CD14-positive monocyte (primary cell): ENCODE results near the gene RNF222. TPM values are rescaled to one million over a fixed set of nuclear protein-coding genes. Genes with fewer than 3 reads are reported as not detected.

Experiments
- DNase-seq, 3 donors: peaks; one replicate each; pipeline ENCODE4 v3.0.0-alpha.2; 2011 to 2022
- H2AFZ ChIP-seq: 2 replicates; pipeline ENCODE4 v1.6.0; 2012; ENCODE audit warnings: mild to moderate bottlenecking, low read depth, low read length, inconsistent platforms; ENCODE audit not compliant: insufficient read depth, poor library complexity, severe bottlenecking
- H3K27ac ChIP-seq, 2 donors: 1 replicate in 1 of 2; 2 replicates in 1 of 2; pipeline ENCODE4 v1.5.1; 2012 to 2013; ENCODE audit warnings: low read length in 2 of 2, control low read depth in 1 of 2, inconsistent platforms in 1 of 2, low read depth in 1 of 2, mild to moderate bottlenecking in 1 of 2
- H3K27me3 ChIP-seq, 2 donors: one replicate each; pipeline versions ENCODE4 v1.6.0 to v1.6.1; 2011 to 2013; ENCODE audit warnings: low read length in 2 of 2; ENCODE audit not compliant: control insufficient read depth in 2 of 2, insufficient read depth in 2 of 2
- H3K36me3 ChIP-seq, 2 donors: replicated peaks in 1 of 2; 1 replicate in 1 of 2; 2 replicates in 1 of 2; pipeline versions ENCODE4 v1.5.1 to v1.6.1; 2012 to 2013; ENCODE audit warnings: low read length in 2 of 2, control low read depth in 1 of 2, inconsistent platforms in 1 of 2, mild to moderate bottlenecking in 1 of 2; ENCODE audit not compliant: insufficient read depth in 2 of 2, control insufficient read depth in 1 of 2
- H3K4me1 ChIP-seq, 2 donors: 1 replicate in 1 of 2; 2 replicates in 1 of 2; pipeline versions ENCODE4 v1.5.1 to v1.6.1; 2012 to 2013; ENCODE audit warnings: low read length in 2 of 2, control low read depth in 1 of 2, inconsistent platforms in 1 of 2, mild to moderate bottlenecking in 1 of 2, moderate library complexity in 1 of 2; ENCODE audit not compliant: insufficient read depth in 2 of 2, control insufficient read depth in 1 of 2
- H3K4me2 ChIP-seq: replicated peaks from 2 replicates; pipeline ENCODE3; 2012; ENCODE audit warnings: low read length, moderate library complexity, mild to moderate bottlenecking; ENCODE audit not compliant: poor library complexity, severe bottlenecking; ENCODE audit errors: extremely low read depth
- H3K4me3 ChIP-seq, 3 experiments: fragments of 200-600 bp in 1 of 3; sonication (generic) in 1 of 3; replicated peaks in 1 of 3; 1 replicate in 2 of 3; 2 replicates in 1 of 3; pipeline ENCODE4 v1.5.1; 2011 to 2013; ENCODE audit warnings: low read length in 3 of 3, mild to moderate bottlenecking in 3 of 3, control low read depth in 2 of 3, low read depth in 2 of 3, inconsistent platforms in 1 of 3, moderate library complexity in 1 of 3
- H3K79me2 ChIP-seq: 2 replicates; pipeline ENCODE4 v1.6.0; 2012; ENCODE audit warnings: mild to moderate bottlenecking, control low read depth, inconsistent platforms, low read length, moderate library complexity; ENCODE audit not compliant: insufficient read depth
- H3K9ac ChIP-seq: 2 replicates; pipeline ENCODE4 v1.6.0; 2017; ENCODE audit warnings: low read length, mild to moderate bottlenecking; ENCODE audit not compliant: insufficient read depth, poor library complexity, severe bottlenecking
- H3K9me3 ChIP-seq, 2 donors: replicated peaks in 1 of 2; 1 replicate in 1 of 2; 2 replicates in 1 of 2; pipeline versions ENCODE4 v1.5.1 to v1.6.1; 2012 to 2013; ENCODE audit warnings: low read length in 2 of 2, control low read depth in 1 of 2; ENCODE audit not compliant: control insufficient read depth in 1 of 2, insufficient read depth in 1 of 2
- H4K20me1 ChIP-seq: 2 replicates; pipeline ENCODE4 v1.6.0; 2012; ENCODE audit warnings: mild to moderate bottlenecking, low read length, control low read depth, moderate library complexity; ENCODE audit not compliant: insufficient read depth
- H3K27ac Mint-ChIP-seq, 7 donors: one replicate each; pipeline ENCODE4 v1.8.0; 2020; ENCODE audit warnings: mild to moderate bottlenecking in 7 of 7, mixed read lengths in 7 of 7, moderate library complexity in 6 of 7, inconsistent platforms in 2 of 7
- H3K27me3 Mint-ChIP-seq, 3 donors: one replicate each; pipeline ENCODE4 v1.8.0; 2021 to 2022; ENCODE audit warnings: low read depth in 3 of 3, mild to moderate bottlenecking in 3 of 3, mixed read lengths in 3 of 3, moderate library complexity in 3 of 3, inconsistent platforms in 1 of 3
- H3K36me3 Mint-ChIP-seq, 2 donors: one replicate each; pipeline ENCODE4 v1.8.0; 2020; ENCODE audit warnings: mixed read lengths in 2 of 2, inconsistent platforms in 1 of 2, mild to moderate bottlenecking in 1 of 2
- H3K4me1 Mint-ChIP-seq: one replicate; pipeline ENCODE4 v1.8.0; 2020; ENCODE audit warnings: mild to moderate bottlenecking, mixed read lengths
- H3K4me3 Mint-ChIP-seq, 2 donors: one replicate each; pipeline ENCODE4 v1.8.0; 2020; ENCODE audit warnings: mild to moderate bottlenecking in 2 of 2, mixed read lengths in 2 of 2, moderate library complexity in 1 of 2
- H3K9me3 Mint-ChIP-seq, 7 donors: one replicate each; pipeline ENCODE4 v1.8.0; 2020 to 2022; ENCODE audit warnings: mixed read lengths in 7 of 7, mild to moderate bottlenecking in 6 of 7, moderate library complexity in 6 of 7, inconsistent platforms in 2 of 7
- CTCF ChIP-seq: fragments of 200-600 bp; IDR thresholded peaks from one replicate; pipeline ENCODE4 v1.8.0; 2022; ENCODE audit warnings: antibody characterized with exemption, mild to moderate bottlenecking
- WGBS: methylation state at CpG from one replicate; pipeline ENCODE4 v1.1.5; 2013; ENCODE audit warnings: missing lambda C conversion rate; ENCODE audit not compliant: insufficient coverage; 5-methylcytosine and 5-hydroxymethylcytosine counted together
- intact Hi-C, 2 donors: fragments of 100-400 bp; cut with micrococcal nuclease; formaldehyde crosslinking; loops; one replicate each; pipeline versions ENCODE4 v1.15.0 to v1.15.1; 2023
- polyA plus RNA-seq, 3 donors: library from polyadenylated mRNA; depleted of rRNA in 1 of 3; unstranded in 2 of 3; stranded (reverse) in 1 of 3; fragments of 300-500 nt in 2 of 3; fragments of >200 nt in 1 of 3; fragmentation: Illumina TruSeq in 2 of 3; gene quantifications; 1 replicate in 2 of 3; 2 replicates in 1 of 3; pipeline ENCODE4 v1.2.3, GENCODE V29; 2012 to 2021

Gene RNF222
- polyA plus RNA-seq, 3 donors = not detected

- no CpG with 5 or more reads among the region's 2 CpGs for WGBS
- Mint-ChIP-seq H3K27me3 (no peaks in the 10 kb centered on the region), H3K4me3 (no peak overlapping the region), H3K36me3 (peaks cover 14 to 33% of the 10 kb centered on the region in 2 donors), H3K4me1 (peaks cover 14% of the 10 kb centered on the region), H3K9me3 (no peaks in the 10 kb centered on the region), H3K27ac (no peak overlapping the region)
- no peak overlapping the region for H3K27ac ChIP-seq
- H4K20me1 ChIP-seq = no peaks in the 10 kb centered on the region
- TF ChIP-seq CTCF = no peak
- peaks cover 3 to 15% of the 10 kb centered on the region in 2 donors for H3K36me3 ChIP-seq
- DNase-seq = no peak
- H3K79me2 ChIP-seq = no peaks in the 10 kb centered on the region
- H3K4me1 ChIP-seq = peaks cover 19 to 21% of the 10 kb centered on the region in 2 donors
- H3K9me3 ChIP-seq = no peaks in the 10 kb centered on the region
- H3K27me3 ChIP-seq = no peaks in the 10 kb centered on the region
- H3K4me3 ChIP-seq = no peak overlapping the region
- H2AFZ ChIP-seq = no peak overlapping the region
- no peak overlapping the region for H3K4me2 ChIP-seq
- intact Hi-C loops = no loop called here
- no peak overlapping the region for H3K9ac ChIP-seq
Observed at GRCh38 chr17:8366231-8366630, 31.4 kb downstream of the RNF222 start.

GRCh38 chr17:8365143-8365542 is 32.5 kb downstream of the RNF222 start:
- Histone ChIP-seq H3K27ac (no peak overlapping the region), H3K36me3 (peaks cover 3 to 15% of the 10 kb centered on the region in 2 donors), H3K4me2 (no peak overlapping the region), H3K27me3 (no peaks in the 10 kb centered on the region), H3K79me2 (no peaks in the 10 kb centered on the region), H3K4me3 (no peak overlapping the region), H4K20me1 (no peaks in the 10 kb centered on the region), H2AFZ (no peak overlapping the region), H3K9ac (no peak overlapping the region), H3K4me1 (peaks cover 10 to 13% of the 10 kb centered on the region in 2 donors), H3K9me3 (no peaks in the 10 kb centered on the region)
- H3K4me3 Mint-ChIP-seq = no peak overlapping the region
- no peak for DNase-seq
- WGBS = no CpG with 5 or more reads among the region's 1 CpG
- intact Hi-C loops = no loop called here
- peaks cover 12 to 31% of the 10 kb centered on the region in 2 donors for H3K36me3 Mint-ChIP-seq
- no peak for TF ChIP-seq CTCF
- H3K4me1 Mint-ChIP-seq = peaks cover 14% of the 10 kb centered on the region
- H3K9me3 Mint-ChIP-seq = no peaks in the 10 kb centered on the region
- no peak overlapping the region for H3K27ac Mint-ChIP-seq
- no peaks in the 10 kb centered on the region for H3K27me3 Mint-ChIP-seq
